Heart left ventricle (tissue), 16 donors: ENCODE measurements around the gene TUT7. TPM values are rescaled to one million over a fixed set of nuclear protein-coding genes. Genes with fewer than 3 reads are reported as not detected.
"Not testable (repeated sequence)": the region's sequence is repeated elsewhere in the genome, so short reads cannot be mapped to it uniquely, and the experiment has no call there.

Experiments used
- ATAC-seq, 4 donors: fragments of 200-7000 bp; cut with Tn5 transposase; one replicate each; pipeline ENCODE4 v1.9.1; 2020 to 2022; ENCODE audit warnings: moderate library complexity in 4 of 4, mild to moderate bottlenecking in 3 of 4, moderate number of reproducible peaks in 1 of 4
- DNase-seq, 5 donors: peaks; one replicate each; pipeline ENCODE4 v3.0.0-alpha.2; 2020
- H3K27ac ChIP-seq, 12 donors: fragments of 200-600 bp; sonication (generic) in 4 of 12; one replicate each; pipeline versions ENCODE4 v1.5.0 to v1.8.0; 2016 to 2022; ENCODE audit warnings: mild to moderate bottlenecking in 2 of 12
- H3K27me3 ChIP-seq, 9 donors: fragments of 200-600 bp; sonication (generic) in 2 of 9; one replicate each; pipeline versions ENCODE4 v1.5.1 to v1.8.0; 2016 to 2022; ENCODE audit warnings: mild to moderate bottlenecking in 3 of 9
- H3K36me3 ChIP-seq, 9 donors: fragments of 200-600 bp; sonication (generic) in 2 of 9; one replicate each; pipeline versions ENCODE4 v1.5.0 to v1.8.0; 2018 to 2022; ENCODE audit warnings: mild to moderate bottlenecking in 2 of 9
- H3K4me1 ChIP-seq, 12 donors: fragments of 200-600 bp; sonication (generic) in 4 of 12; one replicate each; pipeline versions ENCODE4 v1.5.0 to v1.8.0; 2016 to 2022; ENCODE audit warnings: mild to moderate bottlenecking in 3 of 12
- H3K4me3 ChIP-seq, 12 donors: fragments of 200-600 bp; sonication (generic) in 4 of 12; one replicate each; pipeline versions ENCODE4 v1.5.0 to v1.8.0; 2017 to 2022; ENCODE audit warnings: mild to moderate bottlenecking in 9 of 12, moderate library complexity in 4 of 12
- H3K9me3 ChIP-seq, 12 donors: fragments of 200-600 bp; sonication (generic) in 4 of 12; one replicate each; pipeline versions ENCODE4 v1.5.0 to v1.8.0; 2016 to 2022; ENCODE audit warnings: mild to moderate bottlenecking in 1 of 12
- POLR2A ChIP-seq, 2 donors: fragments of 450-650 bp; IDR thresholded peaks; one replicate each; pipeline ENCODE4 v1.6.1; 2017; ENCODE audit warnings: antibody characterized with exemption in 2 of 2, mild to moderate bottlenecking in 2 of 2, moderate library complexity in 2 of 2
- WGBS, 4 donors: extraction: QIAGEN DNeasy Blood & Tissue Kit in 2 of 4; methylation state at CpG; one replicate each; pipeline versions ENCODE4 v1.1.5 to v1.1.7; 2013 to 2018; 5-methylcytosine and 5-hydroxymethylcytosine counted together
- intact Hi-C, 10 donors: fragments of 100-400 bp; cut with DNase I; formaldehyde crosslinking; loops; one replicate each; pipeline versions ENCODE4 v1.11.1 to v1.14.2; 2022
- polyA plus RNA-seq, 2 donors: library from polyadenylated mRNA; stranded (reverse); fragments of 200-250 nt; gene quantifications; one replicate each; pipeline ENCODE4 v1.2.3, GENCODE V29; 2013
- total RNA-seq, 9 donors: library from RNA; depleted of rRNA in 2 of 9; stranded (reverse); fragments of >200 nt in 2 of 9; fragmentation: NEBNext Ultra II Directional in 3 of 9; extraction: Animal tissue kit (Norgen Biotek cat#: 25700) in 3 of 9; gene quantifications; one replicate each; pipeline versions ENCODE4 v1.1.0 to v1.2.4, GENCODE V29; 2016 to 2023
- TF ChIP-seq, protein P1 (sequence below), 12 donors: fragments of 200-600 bp; sonication (generic) in 4 of 12; IDR thresholded peaks; one replicate each; pipeline versions ENCODE4 v1.5.0 to v1.8.0; 2018 to 2022; ENCODE audit warnings: antibody characterized with exemption in 12 of 12, mild to moderate bottlenecking in 5 of 12
- donor health status: ischemic (EF 13 %, LVEDD 7.1; RV severe dilation, severe dysfunction).
- donor health status: healthy with polysubstance abuse.
- donor health status: DM: no; HTN: yes; CAD: no.
- donor health status: DM: no; HTN: no; CAD: no.
- donor health status: ischemic (EF 25% LVEDD 6.9; RV normal size, moderate dysfunction).
- donor health status: ischemic (EF 25% LVEDD 5.7; RV mildly dilated, moderate dysfunction).
- donor health status: healthy.
- donor health status: DM: yes; HTN: yes; CAD: no.
- donor health status: ischemic (EF 35%, LVEDD 5.7; RV mildly dilated, moderate dysfunction).
- donor health status: nonischemic (EF 11% LVEDD 7.7; RV severe dilation, severe dysfunction).
- donor health status: DM: yes; HTN: yes; CAD: no.
- donor health status: PGD.
- donor health status: ischemic (EF 29% LVEDD 5.4; RV normal size, mild dysfunction).
- donor health status: nonischemic (EF 23%, LVEDD 6.1; RV moderate dilation, normal function).

The TUT7 gene
- total and polyA plus RNA-seq, 11 donors: 7.7 to 31.0 (median 12.1) TPM

DNA sequence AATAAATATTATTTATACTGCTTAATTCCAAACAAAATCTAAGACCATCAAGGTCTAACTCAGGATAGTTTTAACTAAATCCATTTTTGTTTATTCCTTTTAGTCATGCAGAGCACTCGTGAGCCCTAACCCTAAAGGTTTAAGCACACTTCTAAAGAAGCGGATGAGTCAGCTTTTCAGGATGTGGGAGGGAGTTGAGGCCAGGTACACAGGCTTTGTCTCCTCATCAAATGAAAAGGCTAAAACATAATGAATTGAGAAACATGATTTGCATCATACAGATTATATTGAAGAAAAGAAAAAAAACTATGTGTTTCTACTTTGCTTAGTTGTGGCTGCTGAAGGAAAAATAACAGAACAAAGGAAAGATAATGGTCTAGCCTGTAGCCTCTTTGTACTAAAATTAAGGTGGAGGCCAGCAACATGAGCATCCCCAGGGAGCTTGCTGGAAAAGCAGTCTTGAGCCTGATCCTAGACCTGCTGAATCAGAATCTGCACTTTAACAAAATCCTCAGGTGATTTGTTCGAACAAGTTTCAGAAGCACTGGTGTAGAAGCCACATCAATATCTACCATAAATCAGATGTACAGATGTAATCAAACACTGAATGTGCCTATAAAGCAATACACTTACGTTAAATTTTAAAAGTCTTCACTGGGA lies 50.8 kb downstream of the TUT7 start:
- Histone ChIP-seq H3K36me3 (peaks cover 0 to 100% (median 100%) of the 10 kb centered on the region in 9 donors), H3K4me3 (no peak overlapping the region), H3K4me1 (no peaks in the 10 kb centered on the region), H3K9me3 (no peaks in the 10 kb centered on the region), H3K27me3 (no peaks in the 10 kb centered on the region), H3K27ac (no peak overlapping the region)
- ATAC-seq (no peak), DNase-seq (no peak)
- intact Hi-C loops: no loop called here
- 83 to 91% (median 85%) methylated on average over 4 of the region's 4 CpGs for WGBS, 4 donors
- TF ChIP-seq, protein P1, sequence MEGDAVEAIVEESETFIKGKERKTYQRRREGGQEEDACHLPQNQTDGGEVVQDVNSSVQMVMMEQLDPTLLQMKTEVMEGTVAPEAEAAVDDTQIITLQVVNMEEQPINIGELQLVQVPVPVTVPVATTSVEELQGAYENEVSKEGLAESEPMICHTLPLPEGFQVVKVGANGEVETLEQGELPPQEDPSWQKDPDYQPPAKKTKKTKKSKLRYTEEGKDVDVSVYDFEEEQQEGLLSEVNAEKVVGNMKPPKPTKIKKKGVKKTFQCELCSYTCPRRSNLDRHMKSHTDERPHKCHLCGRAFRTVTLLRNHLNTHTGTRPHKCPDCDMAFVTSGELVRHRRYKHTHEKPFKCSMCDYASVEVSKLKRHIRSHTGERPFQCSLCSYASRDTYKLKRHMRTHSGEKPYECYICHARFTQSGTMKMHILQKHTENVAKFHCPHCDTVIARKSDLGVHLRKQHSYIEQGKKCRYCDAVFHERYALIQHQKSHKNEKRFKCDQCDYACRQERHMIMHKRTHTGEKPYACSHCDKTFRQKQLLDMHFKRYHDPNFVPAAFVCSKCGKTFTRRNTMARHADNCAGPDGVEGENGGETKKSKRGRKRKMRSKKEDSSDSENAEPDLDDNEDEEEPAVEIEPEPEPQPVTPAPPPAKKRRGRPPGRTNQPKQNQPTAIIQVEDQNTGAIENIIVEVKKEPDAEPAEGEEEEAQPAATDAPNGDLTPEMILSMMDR (IDR thresholded peaks at IDR 0.05): no peak
- TF ChIP-seq POLR2A (IDR thresholded peaks at IDR 0.05): no peak

DNA sequence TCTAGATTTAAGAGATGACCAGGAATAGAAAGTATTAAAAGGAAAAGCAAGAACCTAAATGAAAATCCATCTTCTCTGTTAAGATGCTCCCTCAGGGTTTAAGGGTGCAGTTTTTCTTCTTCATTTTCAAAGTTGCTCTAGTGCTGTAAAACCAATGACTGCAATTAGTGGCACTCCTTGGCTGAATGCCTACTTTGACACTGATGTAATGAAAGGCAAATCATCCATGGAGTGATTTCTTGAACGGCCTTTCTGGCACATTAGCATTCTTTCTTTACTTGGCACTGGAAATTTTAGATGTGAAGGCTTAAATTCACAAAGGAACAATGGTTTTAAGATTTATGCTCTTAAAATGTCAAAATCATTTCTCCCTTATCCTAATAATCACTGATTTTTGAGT lies 52.5 kb downstream of the TUT7 start:
- ATAC-seq (no peak), DNase-seq (no peak)
- peaks cover 0 to 100% (median 98%) of the 10 kb centered on the region in 9 donors for H3K36me3 ChIP-seq
- no peaks in the 10 kb centered on the region for H3K9me3 ChIP-seq
- no peaks in the 10 kb centered on the region for H3K27me3 ChIP-seq
- no peaks in the 10 kb centered on the region for H3K4me1 ChIP-seq
- WGBS, 4 donors: 27 to 46% (median 40%) methylated on average over 1 of the region's 1 CpG
- H3K27ac ChIP-seq: no peak overlapping the region
- TF ChIP-seq POLR2A (IDR thresholded peaks at IDR 0.05): no peak
- TF ChIP-seq, protein P1 (IDR thresholded peaks at IDR 0.05): no peak
- intact Hi-C loops: no loop called here
- no peak overlapping the region for H3K4me3 ChIP-seq

DNA sequence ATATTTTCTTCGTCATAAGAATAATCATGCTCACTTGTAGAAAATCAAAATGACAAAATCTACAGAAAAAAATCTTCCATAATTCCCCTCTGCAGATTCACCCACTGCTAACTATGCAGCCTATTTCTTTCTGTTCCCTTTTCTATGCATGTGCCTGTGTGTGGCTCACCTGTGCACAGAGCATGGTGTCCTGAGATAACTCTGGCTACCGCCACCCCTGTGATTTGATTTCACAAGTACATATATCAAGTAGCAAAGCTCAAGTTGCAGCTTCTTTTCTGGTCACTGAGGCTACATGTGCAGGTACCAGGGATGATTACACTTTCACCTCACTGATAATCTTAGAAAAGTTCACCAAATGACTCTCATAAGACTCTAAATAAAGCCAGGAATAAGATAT lies 53.5 kb downstream of the TUT7 start:
- ATAC-seq: no peak

DNA sequence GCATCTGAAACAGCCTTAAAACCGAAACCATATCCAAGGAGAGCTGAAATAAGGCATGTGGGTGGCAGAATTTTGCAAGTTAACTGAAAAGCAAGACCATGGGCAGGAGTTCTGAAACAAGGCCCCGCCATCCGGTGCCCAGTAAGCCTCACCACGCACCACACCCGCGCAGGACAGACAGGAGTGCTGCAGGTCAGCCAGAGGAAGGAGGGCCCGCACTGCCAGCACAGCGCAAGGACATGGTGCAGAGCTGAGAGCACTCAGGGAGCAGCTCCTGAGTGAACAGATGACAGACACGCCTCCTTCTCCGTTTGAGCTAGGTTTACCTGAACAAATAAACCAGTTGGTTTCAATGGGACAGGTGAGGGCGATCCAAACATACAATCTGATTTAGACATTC lies 55.3 kb downstream of the TUT7 start:
- Histone ChIP-seq H3K27ac (no peak overlapping the region), H3K4me1 (no peaks in the 10 kb centered on the region), H3K4me3 (no peak overlapping the region), H3K36me3 (peaks cover 0 to 98% (median 78%) of the 10 kb centered on the region in 9 donors), H3K27me3 (no peaks in the 10 kb centered on the region), H3K9me3 (no peaks in the 10 kb centered on the region)
- ATAC-seq (no peak), DNase-seq (no peak)
- intact Hi-C loops: loop anchor here in 3 of 10 donors (5.0 to 10.0 kb wide), 3 partner anchors 38 to 46 kb away; no protein-coding TSS in a partner anchor
- TF ChIP-seq POLR2A (IDR thresholded peaks at IDR 0.05): no peak
- TF ChIP-seq, protein P1 (IDR thresholded peaks at IDR 0.05): no peak
- 94 to 96% (median 95%) methylated on average over 11 of the region's 11 CpGs for WGBS, 4 donors

More for the DNA sequence above, 53.5 kb downstream of the TUT7 start:
- WGBS, 4 donors: 93 to 100% (median 99%) methylated on average over 2 of the region's 2 CpGs
- Histone ChIP-seq H3K36me3 (peaks cover 0 to 100% (median 94%) of the 10 kb centered on the region in 9 donors), H3K4me1 (no peaks in the 10 kb centered on the region), H3K27ac (no peak overlapping the region), H3K4me3 (no peak overlapping the region), H3K27me3 (no peaks in the 10 kb centered on the region), H3K9me3 (no peaks in the 10 kb centered on the region)
- TF ChIP-seq POLR2A (IDR thresholded peaks at IDR 0.05): no peak
- TF ChIP-seq, protein P1 (IDR thresholded peaks at IDR 0.05): no peak
- intact Hi-C loops: no loop called here
- DNase-seq: no peak

DNA sequence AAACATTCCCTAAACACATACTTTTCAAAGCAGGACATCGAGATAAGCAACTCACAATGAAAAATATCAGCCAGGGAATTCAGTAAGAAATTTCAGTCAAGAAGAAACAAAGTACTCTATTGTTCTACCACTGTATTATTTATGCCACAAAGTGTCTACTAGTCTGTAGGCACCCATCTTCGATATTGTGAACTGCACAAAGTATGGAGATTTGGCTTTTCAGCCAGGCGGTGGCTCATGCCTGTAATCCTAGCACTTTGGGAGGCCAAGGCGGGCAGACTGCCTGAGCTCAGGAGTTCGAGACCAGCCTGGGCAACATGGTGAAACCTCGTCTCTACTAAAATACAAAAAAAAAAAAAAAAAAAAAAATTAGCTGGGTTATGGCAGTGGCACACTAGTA lies 63.9 kb downstream of the TUT7 start:
- not testable (repeated sequence) for H3K27ac ChIP-seq, H3K4me3 ChIP-seq, H3K27me3 ChIP-seq, ATAC-seq, DNase-seq, H3K4me1 ChIP-seq, H3K9me3 ChIP-seq
- 88 to 94% (median 91%) methylated on average over 6 of the region's 6 CpGs for WGBS, 4 donors
- peaks cover 0 to 64% (median 11%) of the 10 kb centered on the region in 9 donors for H3K36me3 ChIP-seq
- intact Hi-C loops: loop anchor here in 1 of 10 donors (10.0 kb wide), 1 partner anchor 54 kb away; no protein-coding TSS in a partner anchor
